Sigmoid colon (tissue), 7 donors: ENCODE results near the gene HSPA8. TPM values are rescaled to one million over a fixed set of nuclear protein-coding genes. Genes with fewer than 3 reads are reported as not detected.
A peak's percentile ranks its signal among the peaks of the same experiment; 100 is the strongest.
"Not testable (repeated sequence)": the region's sequence is repeated elsewhere in the genome, so short reads cannot be mapped to it uniquely, and the experiment has no call there.

Source experiments
- DNase-seq: peaks from one replicate; pipeline ENCODE4 v3.0.0-alpha.2; 2019
- H3K27ac ChIP-seq, 4 donors: fragments of 200-600 bp; sonication (generic); one replicate each; pipeline ENCODE4 v1.5.1; 2016 to 2019; ENCODE audit warnings: mild to moderate bottlenecking in 1 of 4
- H3K27me3 ChIP-seq, 3 donors: fragments of 200-600 bp; sonication (generic); one replicate each; pipeline ENCODE4 v1.5.1; 2019; ENCODE audit warnings: mild to moderate bottlenecking in 1 of 3
- H3K36me3 ChIP-seq, 4 donors: fragments of 200-600 bp; sonication (generic); one replicate each; pipeline ENCODE4 v1.5.1; 2016 to 2019
- H3K4me1 ChIP-seq, 4 donors: fragments of 200-600 bp; sonication (generic); one replicate each; pipeline ENCODE4 v1.5.1; 2017 to 2019
- H3K4me3 ChIP-seq, 4 donors: fragments of 200-600 bp; sonication (generic); one replicate each; pipeline ENCODE4 v1.5.1; 2017 to 2019; ENCODE audit warnings: mild to moderate bottlenecking in 2 of 4, moderate library complexity in 1 of 4
- H3K9me3 ChIP-seq, 4 donors: fragments of 200-600 bp in 3 of 4; sonication (generic) in 3 of 4; one replicate each; pipeline versions ENCODE4 v1.5.1 to v1.6.1; 2013 to 2019
- EP300 ChIP-seq, 4 donors: sonication (generic); formaldehyde crosslinking; IDR thresholded peaks; one replicate each; pipeline ENCODE4 v1.6.1; 2017; ENCODE audit warnings: antibody characterized with exemption in 4 of 4
- POLR2A ChIP-seq, 2 donors: fragments of 450-650 bp; IDR thresholded peaks; one replicate each; pipeline ENCODE4 v1.6.1; 2016; ENCODE audit warnings: antibody characterized with exemption in 2 of 2, mild to moderate bottlenecking in 2 of 2, moderate library complexity in 2 of 2
- POLR2AphosphoS5 ChIP-seq, 4 donors: sonication (generic); formaldehyde crosslinking; IDR thresholded peaks; one replicate each; pipeline ENCODE4 v1.6.1; 2017; ENCODE audit warnings: antibody characterized with exemption in 4 of 4
- WGBS, 2 donors: extraction: QIAGEN DNeasy Blood & Tissue Kit; methylation state at CpG; one replicate each; pipeline ENCODE4 v1.1.7; 2013; 5-methylcytosine and 5-hydroxymethylcytosine counted together
- intact Hi-C: fragments of 100-400 bp; cut with DNase I; formaldehyde crosslinking; loops from one replicate; pipeline ENCODE4 v1.15.1; 2023
- polyA plus RNA-seq, 3 donors: library from polyadenylated mRNA; stranded (reverse); fragments of 200-250 nt; gene quantifications; one replicate each; pipeline ENCODE4 v1.2.3, GENCODE V29; 2013
- total RNA-seq, 4 donors: library from RNA; depleted of rRNA; stranded (reverse); fragments of >200 nt; gene quantifications; one replicate each; pipeline ENCODE4 v1.1.0, GENCODE V29; 2016
- TF ChIP-seq, protein P1 (sequence below), 4 experiments: fragments of 450-650 bp in 3 of 4; fragments of 200-600 bp in 1 of 4; IDR thresholded peaks; one replicate each; pipeline ENCODE4 v1.5.1; 2016 to 2019; ENCODE audit warnings: antibody characterized with exemption in 4 of 4, mild to moderate bottlenecking in 3 of 4, moderate library complexity in 2 of 4
- donor health status: healthy with polysubstance abuse.
- donor health status: Bipolar disorder and iron deficiency.
- donor health status: healthy.

HSPA8 gene
- total and polyA plus RNA-seq, 7 donors = 300 to 731 (median 576) TPM

DNA sequence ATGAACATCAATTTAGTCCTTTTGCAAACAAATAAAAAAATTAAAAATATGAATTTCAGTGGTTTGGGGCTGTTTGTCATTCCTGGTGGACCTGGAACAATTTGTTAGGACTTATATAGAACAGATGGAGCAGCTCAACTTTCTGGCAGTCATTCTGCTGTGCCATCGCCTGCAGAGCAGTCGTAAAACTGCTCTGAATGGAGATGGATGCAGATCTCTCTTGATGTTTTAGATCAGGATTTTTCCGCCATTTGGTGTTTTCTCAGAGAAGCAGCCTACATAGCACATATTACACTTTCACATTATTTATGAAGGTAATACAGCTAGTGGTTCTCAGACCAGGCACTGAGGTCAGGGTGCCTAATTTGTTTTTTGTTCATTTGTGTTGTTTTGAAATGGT is 31.8 kb upstream of the HSPA8 start:
- no peaks in the 10 kb centered on the region for H3K27me3 ChIP-seq
- peaks cover 0 to 24% (median 12%) of the 10 kb centered on the region in 4 donors for H3K36me3 ChIP-seq
- no peak overlapping the region for H3K4me3 ChIP-seq
- no peak for DNase-seq
- intact Hi-C loops = no loop called here
- WGBS, 2 donors = 88 to 94% methylated on average over 3 of the region's 3 CpGs
- peaks cover 0 to 11% (median 3%) of the 10 kb centered on the region in 4 donors for H3K4me1 ChIP-seq
- TF ChIP-seq POLR2AphosphoS5 (IDR thresholded peaks at IDR 0.05) = no peak
- TF ChIP-seq, protein P1, sequence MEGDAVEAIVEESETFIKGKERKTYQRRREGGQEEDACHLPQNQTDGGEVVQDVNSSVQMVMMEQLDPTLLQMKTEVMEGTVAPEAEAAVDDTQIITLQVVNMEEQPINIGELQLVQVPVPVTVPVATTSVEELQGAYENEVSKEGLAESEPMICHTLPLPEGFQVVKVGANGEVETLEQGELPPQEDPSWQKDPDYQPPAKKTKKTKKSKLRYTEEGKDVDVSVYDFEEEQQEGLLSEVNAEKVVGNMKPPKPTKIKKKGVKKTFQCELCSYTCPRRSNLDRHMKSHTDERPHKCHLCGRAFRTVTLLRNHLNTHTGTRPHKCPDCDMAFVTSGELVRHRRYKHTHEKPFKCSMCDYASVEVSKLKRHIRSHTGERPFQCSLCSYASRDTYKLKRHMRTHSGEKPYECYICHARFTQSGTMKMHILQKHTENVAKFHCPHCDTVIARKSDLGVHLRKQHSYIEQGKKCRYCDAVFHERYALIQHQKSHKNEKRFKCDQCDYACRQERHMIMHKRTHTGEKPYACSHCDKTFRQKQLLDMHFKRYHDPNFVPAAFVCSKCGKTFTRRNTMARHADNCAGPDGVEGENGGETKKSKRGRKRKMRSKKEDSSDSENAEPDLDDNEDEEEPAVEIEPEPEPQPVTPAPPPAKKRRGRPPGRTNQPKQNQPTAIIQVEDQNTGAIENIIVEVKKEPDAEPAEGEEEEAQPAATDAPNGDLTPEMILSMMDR (IDR thresholded peaks at IDR 0.05) = no peak
- TF ChIP-seq EP300 (IDR thresholded peaks at IDR 0.05) = no peak
- TF ChIP-seq POLR2A (IDR thresholded peaks at IDR 0.05) = no peak
- H3K9me3 ChIP-seq = no peaks in the 10 kb centered on the region
- H3K27ac ChIP-seq = peak overlapping the region in 1 of 4 donors; percentile 27

DNA sequence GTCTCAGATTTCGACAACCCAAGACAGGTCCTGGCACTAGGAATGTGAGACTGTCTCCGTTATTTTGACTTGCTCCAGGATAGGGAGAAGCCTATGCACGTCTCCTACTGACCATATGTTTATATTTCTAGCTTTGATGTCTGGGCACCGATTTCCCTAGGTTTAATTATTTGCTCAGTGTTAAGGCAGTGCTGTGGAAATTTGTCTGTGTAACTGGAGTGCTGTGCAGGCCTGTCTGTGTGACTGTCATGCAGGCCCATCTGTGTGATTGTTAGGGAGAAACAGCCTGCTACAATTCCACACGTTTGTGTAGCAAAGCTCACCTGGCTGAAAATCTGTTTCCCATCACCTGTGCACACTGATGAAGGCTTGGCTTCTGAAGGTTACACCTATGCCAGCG is 29.6 kb upstream of the HSPA8 start:
- peaks cover 0 to 12% (median 6%) of the 10 kb centered on the region in 4 donors for H3K36me3 ChIP-seq
- H3K4me3 ChIP-seq = no peak overlapping the region
- H3K9me3 ChIP-seq = no peaks in the 10 kb centered on the region
- no peaks in the 10 kb centered on the region for H3K27me3 ChIP-seq
- peaks cover 0 to 15% (median 5%) of the 10 kb centered on the region in 4 donors for H3K4me1 ChIP-seq
- no peak for DNase-seq
- WGBS, 2 donors = 56 to 73% methylated on average over 6 of the region's 6 CpGs
- intact Hi-C loops = no loop called here
- TF ChIP-seq, protein P1 (IDR thresholded peaks at IDR 0.05) = no peak
- no peak for TF ChIP-seq POLR2A (IDR thresholded peaks at IDR 0.05)
- no peak for TF ChIP-seq POLR2AphosphoS5 (IDR thresholded peaks at IDR 0.05)
- TF ChIP-seq EP300 (IDR thresholded peaks at IDR 0.05) = no peak
- H3K27ac ChIP-seq = peak overlapping the region in 2 of 4 donors; percentile 3 to 9

DNA sequence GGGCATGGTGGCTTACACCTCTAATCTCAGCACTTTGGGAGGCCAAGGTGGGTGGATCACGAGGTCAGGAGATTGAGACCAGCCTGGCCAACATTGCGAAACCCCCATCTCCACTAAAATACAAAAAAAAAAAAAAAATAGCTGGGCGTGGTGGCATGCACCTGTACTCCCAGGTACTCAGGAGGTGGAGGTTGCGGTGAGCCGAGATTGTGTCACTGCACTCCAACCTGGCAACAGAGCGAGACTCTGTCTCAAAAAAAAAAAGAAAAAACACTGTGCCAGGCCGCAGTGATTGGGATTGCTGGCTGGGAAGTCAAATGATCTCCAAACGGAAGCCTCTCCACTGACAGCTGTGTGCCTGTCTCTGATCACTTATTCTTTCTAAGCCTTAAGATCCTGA is 28.2 kb upstream of the HSPA8 start:
- H3K36me3 ChIP-seq = not testable (repeated sequence)

DNA sequence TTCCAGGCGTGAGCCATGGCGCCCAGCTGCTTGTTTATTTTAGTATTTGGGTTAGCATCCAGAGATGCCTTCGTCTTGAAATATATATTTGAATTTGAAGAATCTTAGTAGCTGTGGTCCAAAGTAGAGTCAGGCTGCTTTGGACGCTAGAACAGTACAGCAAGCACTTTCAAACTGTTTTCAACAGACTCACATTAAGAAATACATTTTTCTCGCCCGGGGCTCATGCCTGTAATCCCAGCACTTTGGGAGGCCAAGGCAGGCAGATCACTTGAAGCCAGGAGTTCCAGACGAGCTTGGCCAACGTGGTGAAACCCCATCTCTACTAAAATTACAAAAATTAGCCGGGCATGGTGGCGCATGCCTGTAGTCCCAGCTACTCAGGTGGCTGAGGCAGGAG is 27.0 kb upstream of the HSPA8 start:
- H3K9me3 ChIP-seq, DNase-seq, H3K27ac ChIP-seq, H3K27me3 ChIP-seq, H3K4me3 ChIP-seq, intact Hi-C loops: not testable (repeated sequence)
- peaks cover 0 to 20% (median 7%) of the 10 kb centered on the region in 4 donors for H3K4me1 ChIP-seq
- H3K36me3 ChIP-seq = peaks cover 0 to 16% (median 3%) of the 10 kb centered on the region in 4 donors
- 92 to 93% methylated on average over 10 of the region's 10 CpGs for WGBS, 2 donors

More for the DNA sequence above, 28.2 kb upstream of the HSPA8 start:
- H3K4me1 ChIP-seq = peaks cover 0 to 20% (median 7%) of the 10 kb centered on the region in 4 donors
- WGBS, 2 donors = 58 to 87% methylated on average over 8 of the region's 8 CpGs
- DNase-seq, H3K9me3 ChIP-seq, H3K4me3 ChIP-seq, intact Hi-C loops, H3K27ac ChIP-seq, H3K27me3 ChIP-seq: not testable (repeated sequence)

DNA sequence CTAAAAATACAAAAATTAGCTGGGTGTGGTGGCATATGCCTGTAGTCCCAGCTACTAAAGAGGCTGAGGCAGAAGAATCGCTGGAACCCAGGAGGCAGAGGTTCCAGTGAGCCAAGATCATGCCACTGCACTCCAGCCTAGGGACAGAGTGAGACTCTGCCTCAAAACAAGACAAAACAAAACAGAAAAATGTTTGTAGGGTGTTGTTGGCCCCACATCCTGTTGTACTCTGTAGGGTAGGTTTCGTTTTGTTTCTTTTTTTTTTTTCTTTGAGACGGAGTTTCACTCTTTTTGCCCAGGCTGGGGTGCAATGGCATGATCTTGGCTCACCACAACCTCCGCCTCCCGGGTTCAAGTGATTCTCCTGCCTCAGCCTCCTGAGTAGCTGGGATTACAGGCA is 25.7 kb upstream of the HSPA8 start:
- H3K27me3 ChIP-seq, DNase-seq, intact Hi-C loops, H3K27ac ChIP-seq, H3K9me3 ChIP-seq, H3K4me3 ChIP-seq: not testable (repeated sequence)
- Histone ChIP-seq H3K4me1 (peaks cover 0 to 26% (median 18%) of the 10 kb centered on the region in 4 donors), H3K36me3 (peaks cover 0 to 17% (median 3%) of the 10 kb centered on the region in 4 donors)
- 71 to 90% methylated on average over 5 of the region's 5 CpGs for WGBS, 2 donors

DNA sequence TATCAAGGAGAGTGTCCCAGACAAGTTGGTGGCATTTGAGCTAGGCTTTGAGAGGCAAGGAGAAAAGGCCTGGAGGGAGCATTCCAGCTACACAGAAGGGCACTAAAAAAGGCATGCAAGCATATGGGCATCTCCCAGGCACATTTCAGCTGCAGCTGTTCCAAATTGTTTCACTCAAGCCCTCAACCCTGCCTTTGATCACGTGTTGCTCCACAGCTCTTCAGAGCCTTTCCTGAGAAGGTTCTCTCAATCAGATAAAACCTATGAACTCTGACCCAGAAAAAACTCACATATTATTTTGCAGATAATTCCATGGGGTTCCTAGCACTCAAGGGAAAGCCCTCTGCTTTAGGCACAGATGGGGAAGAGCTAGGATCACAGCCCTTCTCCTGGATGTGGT is 24.4 kb upstream of the HSPA8 start:
- Histone ChIP-seq H3K9me3 (no peaks in the 10 kb centered on the region), H3K4me1 (peaks cover 0 to 26% (median 15%) of the 10 kb centered on the region in 4 donors), H3K27me3 (no peaks in the 10 kb centered on the region), H3K27ac (peak overlapping the region in 3 of 4 donors; percentile 1 to 41 (median 31)), H3K4me3 (no peak overlapping the region), H3K36me3 (peaks cover 0 to 31% (median 4%) of the 10 kb centered on the region in 4 donors)
- DNase-seq = no peak
- TF ChIP-seq, protein P1 (IDR thresholded peaks at IDR 0.05) = no peak
- TF ChIP-seq POLR2A (IDR thresholded peaks at IDR 0.05) = no peak
- no peak for TF ChIP-seq EP300 (IDR thresholded peaks at IDR 0.05)
- no peak for TF ChIP-seq POLR2AphosphoS5 (IDR thresholded peaks at IDR 0.05)
- intact Hi-C loops = no loop called here
- 67 to 68% methylated on average over 1 of the region's 1 CpG for WGBS, 2 donors
